Measurements from ENCODE around the gene GALNT17. TPM values are rescaled to one million over a fixed set of nuclear protein-coding genes. Genes with fewer than 3 reads are reported as not detected.
A peak's percentile ranks its signal among the peaks of the same experiment; 100 is the strongest.

The GALNT17 gene
- total and polyA plus RNA-seq, 12 donors: 15.1 to 87.0 (median 55.4) TPM

GRCh38 chr7:71443191-71443530 is 311.2 kb downstream of the GALNT17 start:
- 65 to 70% methylated on average over 6 of the region's 6 CpGs for WGBS, 2 donors

GRCh38 chr7:71444130-71444529 is 312.2 kb downstream of the GALNT17 start:
- no peaks in the 10 kb centered on the region for H3K36me3 ChIP-seq
- 80 to 97% methylated on average over 4 of the region's 4 CpGs for WGBS, 2 donors
- ATAC-seq (peak in 1 of 8 donors; percentile 23), DNase-seq (no peak)
- H3K4me3 ChIP-seq: no peak overlapping the region
- peaks cover 0 to 10% (median 0%) of the 10 kb centered on the region in 9 donors for H3K4me1 ChIP-seq
- no peaks in the 10 kb centered on the region for H3K9me3 ChIP-seq
- no peak for TF ChIP-seq CTCF (IDR thresholded peaks at IDR 0.05)
- intact Hi-C loops (cut with DNase I): no loop called here
- no peak overlapping the region for H3K27ac ChIP-seq
- H3K27me3 ChIP-seq: no peaks in the 10 kb centered on the region

More at GRCh38 chr7:71443191-71443530, 311.2 kb downstream of the GALNT17 start:
- Histone ChIP-seq H3K27me3 (no peaks in the 10 kb centered on the region), H3K4me3 (no peak overlapping the region), H3K36me3 (no peaks in the 10 kb centered on the region), H3K4me1 (peaks cover 0 to 10% (median 0%) of the 10 kb centered on the region in 9 donors), H3K9me3 (no peaks in the 10 kb centered on the region), H3K27ac (no peak overlapping the region)
- ATAC-seq (no peak), DNase-seq (no peak)
- intact Hi-C loops (cut with DNase I): no loop called here
- no peak for TF ChIP-seq CTCF (IDR thresholded peaks at IDR 0.05)

- H3K27me3 ChIP-seq: no peaks in the 10 kb centered on the region
- H3K9me3 ChIP-seq: no peaks in the 10 kb centered on the region
- no peak overlapping the region for H3K27ac ChIP-seq
- DNase-seq (no peak), ATAC-seq (peak in 3 of 8 donors; percentile 47 to 66 (median 65))
- intact Hi-C loops (cut with DNase I): no loop called here
- no peak overlapping the region for H3K4me3 ChIP-seq
- H3K36me3 ChIP-seq: no peaks in the 10 kb centered on the region
- TF ChIP-seq CTCF (IDR thresholded peaks at IDR 0.05): no peak
- H3K4me1 ChIP-seq: peaks cover 0 to 13% (median 6%) of the 10 kb centered on the region in 9 donors
- WGBS, 2 donors: 23 to 36% methylated on average over 2 of the region's 2 CpGs
Measured at GRCh38 chr7:71453630-71454029, 321.7 kb downstream of the GALNT17 start.

- intact Hi-C loops (cut with DNase I): no loop called here
Measured at GRCh38 chr7:71454981-71455380, 323.0 kb downstream of the GALNT17 start.

More at GRCh38 chr7:71454981-71455380, 323.0 kb downstream of the GALNT17 start:
- no peaks in the 10 kb centered on the region for H3K27me3 ChIP-seq
- no peak for TF ChIP-seq CTCF (IDR thresholded peaks at IDR 0.05)
- no peaks in the 10 kb centered on the region for H3K36me3 ChIP-seq
- no peak overlapping the region for H3K27ac ChIP-seq
- DNase-seq (no peak), ATAC-seq (no peak)
- H3K4me3 ChIP-seq: no peak overlapping the region
- H3K9me3 ChIP-seq: no peaks in the 10 kb centered on the region
- peaks cover 0 to 26% (median 10%) of the 10 kb centered on the region in 9 donors for H3K4me1 ChIP-seq
